HG02943 (cell line): ENCODE data around the gene ARL6IP4.

ENCODE experiments used
- ATAC-seq: cut with Tn5 transposase; IDR thresholded peaks from one replicate; pipeline ENCODE4 v1.9.1; 2021; ENCODE audit warnings: mild to moderate bottlenecking, low read depth, moderate library complexity; ENCODE audit not compliant: unreplicated experiment

Gene ARL6IP4

DNA sequence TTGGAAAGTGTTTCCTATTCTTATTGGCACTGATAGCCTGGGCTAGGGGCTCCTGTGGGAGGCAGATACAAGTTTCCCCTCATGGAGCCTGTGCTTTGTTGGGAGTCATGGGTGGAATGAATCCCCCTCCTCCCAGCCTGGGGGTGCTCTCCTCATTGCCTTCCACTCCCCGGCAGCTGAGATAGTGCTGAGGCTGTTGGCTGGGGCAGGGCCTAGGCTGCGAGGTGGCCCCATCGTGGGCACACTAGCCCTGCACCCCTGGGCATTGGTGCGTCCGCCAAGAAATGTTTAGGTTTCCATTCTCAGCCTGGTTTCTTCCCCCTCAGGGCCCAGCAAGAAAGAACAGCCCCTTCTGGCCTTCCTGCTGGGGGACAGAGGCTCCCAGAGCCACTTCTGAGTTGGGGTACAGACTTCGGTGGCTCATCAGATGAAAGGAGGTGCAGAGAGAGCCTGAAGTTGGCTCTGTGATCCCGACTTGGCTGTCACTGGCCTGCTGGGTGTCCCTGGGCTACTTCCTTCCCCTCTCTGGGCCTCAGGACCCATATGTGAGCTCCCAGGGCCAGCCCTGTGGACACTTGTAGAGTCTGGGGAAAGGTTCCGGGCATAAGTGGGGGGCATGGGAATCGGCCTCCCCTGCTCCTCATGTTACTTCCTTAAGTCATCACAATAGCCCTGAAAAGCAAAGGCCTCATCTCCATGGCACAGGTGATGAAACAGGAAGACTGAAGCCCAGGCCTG is 2.7 kb upstream of the ARL6IP4 start:
- no peak for ATAC-seq

DNA sequence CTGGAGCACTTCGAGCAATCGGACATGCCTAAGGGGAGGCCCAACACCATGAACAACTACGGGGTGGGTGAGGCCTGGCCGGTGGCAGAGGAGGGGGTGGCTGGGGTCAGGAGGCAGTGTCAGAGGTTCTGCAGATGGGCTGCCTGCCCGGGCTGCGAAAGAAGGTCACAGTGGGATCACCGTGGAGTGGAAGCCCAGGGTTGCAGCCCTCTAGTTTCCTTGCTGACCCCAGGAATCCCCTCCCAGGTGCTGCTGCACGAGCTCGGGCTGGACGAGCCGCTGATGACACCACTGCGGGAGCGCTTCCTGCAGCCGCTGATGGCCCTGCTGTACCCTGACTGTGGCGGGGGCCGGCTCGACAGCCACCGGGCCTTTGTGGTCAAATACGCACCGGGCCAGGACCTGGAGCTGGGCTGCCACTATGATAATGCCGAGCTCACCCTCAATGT is 1.9 kb upstream of the ARL6IP4 start:
- ATAC-seq = no peak

- no peak for ATAC-seq
Observed at GRCh38 chr12:122979001-122979907, 1.2 kb upstream of the ARL6IP4 start.

DNA sequence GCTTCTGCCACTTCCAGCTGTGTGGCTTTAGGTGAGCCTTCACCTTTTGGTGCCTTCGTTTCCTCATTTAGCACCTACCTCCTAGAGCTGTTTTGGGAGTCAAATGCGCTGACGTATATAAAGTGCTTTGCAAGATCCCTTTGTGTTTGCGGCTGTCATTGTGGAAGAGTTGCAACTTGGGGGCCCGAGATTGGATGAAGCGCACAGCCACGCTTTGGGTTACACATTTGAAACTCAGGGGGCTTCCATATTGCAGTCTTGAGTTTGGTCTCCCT is 636 bp upstream of the ARL6IP4 start:
- ATAC-seq = no peak

- no peak for ATAC-seq
Observed at GRCh38 chr12:122981036-122981471, 573 bp downstream of the ARL6IP4 start.

DNA sequence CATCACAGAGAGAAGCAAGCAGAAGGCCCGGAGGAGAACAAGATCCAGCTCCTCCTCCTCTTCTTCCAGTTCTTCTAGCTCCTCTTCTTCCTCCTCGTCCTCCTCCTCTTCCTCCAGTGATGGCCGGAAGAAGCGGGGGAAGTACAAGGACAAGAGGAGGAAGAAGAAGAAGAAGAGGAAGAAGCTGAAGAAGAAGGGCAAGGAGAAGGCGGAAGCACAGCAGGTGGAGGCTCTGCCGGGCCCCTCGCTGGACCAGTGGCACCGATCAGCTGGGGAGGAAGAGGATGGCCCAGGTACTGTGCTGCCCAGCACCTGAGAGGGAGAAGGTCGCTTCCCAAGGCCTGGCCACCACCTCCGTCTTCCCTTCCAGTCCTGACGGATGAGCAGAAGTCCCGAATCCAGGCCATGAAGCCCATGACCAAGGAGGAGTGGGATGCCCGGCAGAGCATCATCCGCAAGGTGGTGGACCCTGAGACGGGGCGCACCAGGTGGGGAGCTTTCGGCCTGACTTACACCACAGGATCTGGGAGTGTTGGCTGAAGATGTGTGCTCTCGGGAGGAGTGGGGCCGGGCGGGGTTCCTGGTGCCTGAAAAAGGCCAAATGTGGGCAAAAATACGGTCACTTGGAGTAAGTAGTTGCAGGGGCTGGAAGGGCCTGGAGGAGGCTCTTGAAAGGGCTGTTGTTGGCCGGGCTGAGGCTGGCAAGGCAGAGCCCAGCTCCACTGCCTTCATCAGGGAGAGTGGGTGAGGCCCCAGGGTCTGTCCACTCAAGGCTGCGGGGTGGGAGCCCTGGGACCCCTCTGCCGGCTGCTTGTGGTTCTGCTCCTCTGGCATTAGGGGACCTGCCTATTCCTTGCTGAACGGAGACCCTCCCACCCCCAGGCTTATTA is 1.4 kb downstream of the ARL6IP4 start:
- ATAC-seq = no peak

- ATAC-seq = no peak
Observed at GRCh38 chr12:122982477-122982815, 2.0 kb downstream of the ARL6IP4 start.

GRCh38 chr12:122982963-122983788 is 2.7 kb downstream of the ARL6IP4 start:
- ATAC-seq = no peak

- ATAC-seq = no peak
Observed at GRCh38 chr12:122983789-122984515, 3.5 kb downstream of the ARL6IP4 start.

- ATAC-seq = no peak
Observed at GRCh38 chr12:122984612-122985337, 4.3 kb downstream of the ARL6IP4 start.

DNA sequence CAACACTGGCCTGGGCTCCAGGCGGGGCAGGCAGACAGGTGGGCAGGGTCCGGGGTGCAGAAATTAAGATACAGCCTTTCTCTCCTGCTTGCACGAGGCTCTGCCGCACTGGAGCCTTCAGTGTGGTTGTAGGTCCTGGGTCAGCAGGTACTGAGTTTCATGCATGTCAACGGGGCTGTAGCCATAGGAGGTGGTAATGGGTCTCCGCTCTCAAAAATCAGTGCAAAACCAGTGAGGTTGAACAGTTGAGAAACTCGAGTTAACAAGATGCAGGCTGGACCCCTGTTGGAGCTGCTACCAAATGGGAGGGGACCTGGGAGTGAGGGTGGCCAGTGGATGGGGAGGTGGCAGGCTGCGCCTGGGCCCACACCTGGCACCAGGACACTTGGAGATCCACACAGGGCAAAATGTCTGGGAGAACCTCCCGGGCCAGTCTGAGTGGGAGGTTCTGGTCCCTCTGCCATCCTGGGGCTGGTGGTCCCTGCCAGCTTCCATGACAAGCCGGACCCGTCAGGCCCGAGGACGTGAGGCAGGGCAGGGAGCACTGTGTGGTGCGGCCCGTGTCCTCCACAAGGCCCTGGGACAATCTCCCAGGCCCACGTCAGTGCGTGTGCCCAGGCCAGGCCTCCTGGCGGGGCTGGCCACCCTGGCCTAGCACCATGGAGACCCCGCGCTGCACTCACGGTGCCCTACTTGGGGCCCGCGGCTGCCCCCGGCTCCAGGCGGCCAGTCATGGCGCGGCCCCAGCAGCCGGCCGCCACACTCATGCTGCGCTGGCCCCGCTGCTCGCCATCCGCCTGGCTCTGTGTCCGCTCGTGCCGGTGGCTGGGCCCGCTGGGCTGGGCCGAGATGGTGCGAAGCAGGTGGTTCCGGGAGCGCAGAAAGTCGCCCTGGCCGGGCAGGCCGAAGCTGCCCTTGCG is 5.1 kb downstream of the ARL6IP4 start:
- ATAC-seq = no peak

- ATAC-seq = no peak
Observed at GRCh38 chr12:122986258-122986871, 5.9 kb downstream of the ARL6IP4 start.

DNA sequence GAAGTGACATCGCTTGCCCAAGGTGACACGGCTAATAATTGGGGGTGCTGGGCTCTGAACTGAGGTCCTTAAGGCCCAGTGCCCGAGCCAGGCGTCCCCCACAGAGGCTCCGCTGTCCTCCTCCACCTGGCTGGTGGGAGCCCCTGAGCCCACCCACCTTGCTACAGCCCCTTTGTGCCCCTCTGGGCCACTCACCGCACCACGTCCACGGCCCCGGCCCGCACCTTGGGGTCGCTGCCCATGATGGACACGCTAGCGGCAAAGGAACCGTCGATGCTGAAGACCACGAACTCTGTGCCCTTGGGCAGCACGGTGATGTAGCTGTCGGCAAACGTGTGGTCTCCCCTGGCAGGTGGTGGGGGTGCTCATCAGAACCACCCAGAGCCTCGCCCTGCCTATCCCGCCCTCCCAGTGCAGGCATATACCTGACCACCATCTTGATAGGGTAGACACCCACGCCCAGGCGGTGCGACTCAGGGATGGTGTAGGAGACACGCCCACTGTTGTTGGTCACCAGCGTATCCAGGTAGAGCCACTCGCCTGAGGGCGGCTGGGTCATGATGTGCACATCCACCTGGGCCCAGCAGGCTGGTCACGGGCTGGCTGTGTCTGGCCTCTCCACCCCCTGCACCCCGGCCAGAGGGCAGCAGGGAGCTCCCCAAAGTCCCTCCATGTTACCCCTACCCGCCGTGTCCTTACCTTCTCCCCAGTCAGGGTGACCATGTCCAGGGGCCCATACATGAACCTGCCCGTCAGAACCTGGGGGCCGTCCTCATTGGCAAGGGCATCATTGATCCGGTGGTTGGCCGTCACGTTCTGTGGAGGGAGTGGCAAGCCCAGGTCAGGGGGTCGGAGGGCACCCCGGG is 6.8 kb downstream of the ARL6IP4 start:
- ATAC-seq = no peak

DNA sequence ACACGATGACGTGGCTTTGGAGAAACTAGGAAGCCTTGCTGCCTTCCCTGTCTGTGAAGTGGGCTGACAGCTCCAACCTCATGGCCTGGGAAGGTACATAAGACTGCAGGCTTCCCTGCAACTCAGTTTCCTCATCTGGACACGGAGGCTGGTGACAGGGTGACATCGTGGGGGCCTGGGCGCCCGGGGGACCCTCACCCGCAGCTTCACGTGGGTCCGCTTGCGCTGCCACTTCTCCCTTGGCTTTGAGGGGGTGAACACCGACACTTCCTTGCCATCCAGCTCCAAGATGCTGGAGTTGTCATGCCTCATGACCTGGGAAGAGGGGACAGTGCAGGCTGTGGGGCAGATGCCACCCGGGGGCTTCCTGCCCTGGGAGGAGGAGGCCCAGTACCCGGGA is 7.6 kb downstream of the ARL6IP4 start:
- no peak for ATAC-seq

DNA sequence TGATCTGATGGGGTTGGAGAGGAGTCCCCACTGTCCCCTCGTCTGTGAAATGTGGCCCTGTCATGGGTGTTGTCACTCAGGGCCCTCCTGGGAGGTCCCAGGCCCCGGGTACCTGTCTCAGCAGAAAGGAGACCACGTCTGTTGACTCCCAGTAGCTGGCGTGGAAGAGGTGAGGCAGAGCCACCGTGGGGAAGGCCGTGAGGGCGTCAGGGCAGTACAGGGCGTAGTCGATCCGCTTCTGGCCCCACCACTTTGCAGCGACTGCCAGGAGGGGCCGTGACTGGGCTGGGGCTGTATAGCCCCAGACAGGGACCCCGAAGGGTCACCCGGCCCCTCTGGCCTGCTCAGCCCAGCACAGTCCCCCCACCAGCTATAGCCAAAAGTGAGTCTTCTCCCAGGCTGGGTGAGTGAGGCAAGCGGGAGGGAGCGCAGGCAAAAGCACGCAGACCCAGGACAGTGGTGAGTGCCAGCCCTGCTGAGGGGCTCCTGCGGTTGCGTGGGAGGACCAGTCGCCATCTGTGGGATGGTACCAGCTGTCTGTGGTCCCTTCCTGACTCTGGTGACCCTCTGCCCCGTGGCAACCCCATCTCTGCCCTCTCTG is 8.2 kb downstream of the ARL6IP4 start:
- no peak for ATAC-seq

DNA sequence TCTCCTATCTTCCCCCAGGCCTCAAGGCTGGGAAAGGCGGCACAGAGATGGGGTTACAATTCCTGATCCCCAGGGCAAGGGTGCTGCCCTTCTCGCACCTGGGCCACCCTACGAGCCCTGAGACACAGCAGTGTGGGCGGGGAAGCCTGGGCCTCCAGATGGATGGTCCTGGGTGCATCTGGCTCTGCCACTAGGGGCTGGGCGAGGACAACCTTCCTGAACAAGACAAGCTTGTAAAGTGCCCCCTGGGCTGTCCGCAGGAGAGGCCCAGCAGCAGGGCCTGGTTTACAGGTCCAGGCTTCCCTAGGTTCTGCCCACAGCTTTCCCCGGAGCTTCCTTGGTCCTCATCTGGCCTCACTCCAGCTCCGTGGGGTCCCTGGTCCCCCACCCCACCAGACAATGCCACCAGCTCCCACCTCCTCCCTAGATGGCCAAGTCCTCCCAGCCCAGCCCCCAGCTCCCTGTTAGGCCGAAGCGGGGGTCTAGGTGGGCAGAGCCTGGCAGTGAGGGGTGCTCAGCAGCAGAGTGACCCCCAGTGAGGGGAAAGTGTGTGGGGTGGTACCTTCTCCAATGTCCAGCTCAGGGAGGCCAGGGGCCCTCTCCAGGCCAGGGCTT is 8.9 kb downstream of the ARL6IP4 start:
- no peak for ATAC-seq
